IPS-NIHi7 (cell line): ENCODE measurements around the gene SPINK7.
"Not testable (repeated sequence)": the region's sequence is repeated elsewhere in the genome, so short reads cannot be mapped to it uniquely, and the experiment has no call there.

Experiments used
- DNase-seq: peaks from one replicate; pipeline ENCODE4 v3.0.0; 2012; ENCODE audit warnings: mixed read lengths; ENCODE audit errors: extremely low spot score

The SPINK7 gene

GRCh38 chr5:148312153-148312552, at the start of gene SPINK7:
SPINK7 (plus strand) TSS chr5:148312423; CDS start chr5:148312484, 61 bp downstream.
- no peak for DNase-seq

GRCh38 chr5:148267962-148268361, 44.3 kb upstream of the SPINK7 start:
- DNase-seq, result no peak

- DNase-seq, result peak; percentile 14
Measured at GRCh38 chr5:148268566-148268965, 43.7 kb upstream of the SPINK7 start, which contains the start of gene SPINK13. SPINK13 (plus strand) TSS chr5:148268794; CDS start chr5:148270073, 1,279 bp downstream.

DNA sequence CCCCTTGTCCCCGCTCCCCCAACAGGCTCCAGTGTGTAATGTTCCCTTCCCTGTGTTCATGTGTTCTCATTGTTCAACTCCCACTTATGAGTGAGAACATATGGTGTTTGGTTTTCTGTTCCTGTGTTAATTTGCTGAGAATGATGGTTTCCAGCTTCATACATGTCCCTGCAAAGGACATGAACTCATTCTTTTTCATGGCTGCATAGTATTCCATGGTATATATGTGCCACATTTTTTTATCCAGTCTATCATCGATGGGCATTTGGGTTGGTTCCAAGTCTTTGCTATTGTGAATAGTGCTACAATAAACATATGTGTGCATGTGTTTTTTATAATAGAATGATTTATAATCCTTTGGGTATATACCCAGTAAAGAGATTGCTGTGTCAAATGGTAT, 37.1 kb upstream of the SPINK7 start:
- not testable (repeated sequence) for DNase-seq

DNA sequence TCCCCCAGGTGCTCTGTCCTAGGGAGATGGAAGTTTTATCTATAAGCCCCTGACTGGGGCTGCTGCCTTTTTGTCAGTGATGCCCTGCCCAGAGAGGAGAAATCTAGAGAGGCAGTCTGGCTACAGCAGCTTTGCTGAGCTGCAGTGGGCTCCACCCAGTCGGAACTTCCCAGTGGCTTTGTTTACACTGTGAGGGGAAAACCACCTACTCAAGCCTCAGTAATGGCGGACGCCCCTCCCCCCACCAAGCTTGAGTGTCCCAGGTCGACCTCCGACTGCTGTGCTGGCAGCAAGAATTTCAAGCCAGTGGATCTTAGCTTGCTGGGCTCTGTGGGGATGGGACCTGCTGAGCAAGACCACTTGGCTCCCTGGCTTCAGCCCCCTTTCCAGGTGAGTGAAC, 31.3 kb upstream of the SPINK7 start:
- DNase-seq, result not testable (repeated sequence)

GRCh38 chr5:148281336-148281735, 30.9 kb upstream of the SPINK7 start:
- DNase-seq, result not testable (repeated sequence)

DNA sequence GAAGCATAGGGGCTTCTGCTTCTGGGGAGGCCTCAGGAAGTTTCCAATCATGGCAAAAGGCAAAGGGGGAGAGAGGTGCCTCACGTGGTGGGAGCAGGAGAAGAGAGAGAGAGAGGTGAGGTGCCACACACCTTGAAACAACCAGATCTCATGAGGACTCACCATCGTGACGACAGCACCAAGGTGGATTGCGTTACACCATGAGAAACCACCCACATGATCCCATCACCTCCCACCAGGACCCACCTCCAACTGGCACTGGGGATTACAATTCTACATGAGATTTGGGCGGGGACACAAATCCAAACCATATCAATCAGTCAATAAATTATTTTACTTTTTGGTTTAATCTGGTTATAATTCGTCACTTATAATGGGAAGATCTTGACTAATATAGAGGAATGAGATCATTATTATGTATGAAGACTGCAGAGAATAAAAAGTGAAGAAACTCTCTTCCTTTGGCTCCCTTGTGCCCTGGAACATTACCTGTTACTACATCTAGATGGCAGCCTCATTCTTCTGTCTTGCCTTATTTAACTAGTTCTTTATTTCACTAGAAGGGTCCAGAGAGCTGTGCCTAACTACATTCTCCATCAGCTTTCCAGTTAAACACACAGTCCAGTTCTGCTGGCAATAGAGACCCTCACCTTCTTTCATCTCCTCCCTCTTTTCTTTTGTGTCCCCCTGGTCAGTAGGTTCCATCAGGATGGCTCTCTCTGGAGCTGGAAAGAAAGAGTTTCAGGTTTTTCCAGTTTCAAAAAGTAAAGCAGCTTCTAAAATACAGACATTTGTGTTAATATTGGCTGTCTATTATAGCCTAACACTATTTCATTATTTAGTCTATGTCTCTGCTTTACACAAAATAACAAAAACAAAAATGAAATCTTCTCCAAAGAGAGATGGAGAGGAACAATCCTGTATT, 21.7 kb upstream of the SPINK7 start:
- DNase-seq, result peak; percentile 42

DNA sequence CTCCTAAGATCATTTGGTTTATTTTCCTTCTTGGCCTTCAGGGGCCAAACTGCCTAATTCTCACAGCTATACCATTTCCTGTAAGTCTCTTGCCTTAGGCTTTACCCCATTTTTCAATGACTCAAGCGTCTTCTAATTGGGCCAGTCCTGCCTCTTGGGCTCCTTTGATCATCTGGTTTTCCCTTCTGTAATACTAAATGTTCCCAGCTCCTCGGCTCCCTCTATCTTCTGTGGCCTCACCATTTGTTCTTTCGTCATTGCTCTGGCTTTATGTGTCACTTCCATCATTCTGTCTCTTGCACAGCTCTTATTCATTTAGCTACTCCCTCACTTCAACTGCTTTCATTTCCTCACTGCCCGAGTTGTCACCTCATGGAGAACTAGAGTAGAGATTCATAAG, 14.5 kb upstream of the SPINK7 start:
- peak; percentile 18 for DNase-seq

- DNase-seq, result no peak
Measured at GRCh38 chr5:148306446-148306845, 5.8 kb upstream of the SPINK7 start.

GRCh38 chr5:148309019-148309418, 3.2 kb upstream of the SPINK7 start:
- DNase-seq, result no peak

DNA sequence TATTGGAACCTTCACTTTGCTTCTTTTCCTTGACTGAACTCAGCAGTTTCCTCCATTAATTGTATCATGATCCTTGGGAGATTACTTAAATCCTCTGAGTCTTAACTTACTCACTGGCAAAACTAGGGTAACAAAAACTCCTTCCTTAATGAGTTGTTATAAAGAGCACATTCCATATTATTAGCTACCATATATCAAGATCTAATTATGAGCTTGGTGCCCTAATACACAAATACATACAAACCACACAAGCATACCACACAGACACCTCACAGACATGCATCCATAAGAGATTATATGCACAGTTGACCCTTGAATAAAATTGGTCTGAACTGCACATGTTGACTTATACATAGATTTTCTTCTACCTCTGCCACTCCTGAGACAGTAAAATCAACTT, 2.5 kb upstream of the SPINK7 start:
- DNase-seq, result no peak

- no peak for DNase-seq
Measured at GRCh38 chr5:148311484-148311883, 739 bp upstream of the SPINK7 start.

GRCh38 chr5:148314187-148314586, 2.0 kb downstream of the SPINK7 start:
- no peak for DNase-seq

DNA sequence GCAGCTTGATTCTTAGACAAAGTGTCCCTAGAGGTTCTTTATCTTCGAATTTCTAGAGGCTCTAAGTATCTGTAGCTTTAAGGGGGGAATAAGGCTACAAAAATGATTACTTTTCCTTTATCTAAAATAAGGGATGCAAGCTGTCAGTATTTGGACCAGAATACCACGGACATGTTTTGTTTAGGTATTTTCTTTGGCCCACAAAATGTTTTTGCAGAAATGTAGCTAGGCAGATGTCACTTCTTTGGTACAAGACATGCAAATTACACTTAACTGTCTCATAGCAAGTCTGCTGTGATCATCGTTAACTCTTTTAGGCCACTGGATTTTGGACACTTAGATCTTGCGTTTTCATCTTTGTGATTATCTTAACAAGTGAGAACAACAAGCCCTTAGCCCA, 2.5 kb downstream of the SPINK7 start:
- DNase-seq, result no peak

- DNase-seq, result not testable (repeated sequence)
Measured at GRCh38 chr5:148320011-148320963, 8.1 kb downstream of the SPINK7 start.

- DNase-seq, result no peak
Measured at GRCh38 chr5:148333262-148333849, 21.1 kb downstream of the SPINK7 start.

DNA sequence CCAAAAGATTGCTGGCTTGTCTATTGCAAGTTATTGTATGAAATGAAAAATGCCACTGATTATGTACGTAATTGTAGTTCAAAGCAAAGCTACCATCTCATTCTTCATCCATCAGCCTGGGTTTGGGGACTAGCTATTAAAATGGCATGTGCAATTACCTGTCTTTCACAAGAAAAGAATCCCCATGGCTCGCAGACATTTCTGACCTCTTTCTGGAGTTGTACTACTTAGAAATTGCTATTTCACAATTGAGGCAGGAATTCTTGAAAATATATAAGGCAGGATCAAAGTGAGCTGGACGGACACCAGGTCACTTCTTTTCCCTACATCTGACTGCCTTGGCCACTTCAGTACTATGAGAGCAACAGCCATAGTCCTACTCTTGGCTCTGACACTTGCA, 23.0 kb downstream of the SPINK7 start, which contains the start of gene SPINK9:
Gene SPINK9, plus strand, starts transcription at position 301 of the 400 bp plus-strand sequence. Its CDS starts 55 bp downstream, at position 356.
- DNase-seq, result no peak

DNA sequence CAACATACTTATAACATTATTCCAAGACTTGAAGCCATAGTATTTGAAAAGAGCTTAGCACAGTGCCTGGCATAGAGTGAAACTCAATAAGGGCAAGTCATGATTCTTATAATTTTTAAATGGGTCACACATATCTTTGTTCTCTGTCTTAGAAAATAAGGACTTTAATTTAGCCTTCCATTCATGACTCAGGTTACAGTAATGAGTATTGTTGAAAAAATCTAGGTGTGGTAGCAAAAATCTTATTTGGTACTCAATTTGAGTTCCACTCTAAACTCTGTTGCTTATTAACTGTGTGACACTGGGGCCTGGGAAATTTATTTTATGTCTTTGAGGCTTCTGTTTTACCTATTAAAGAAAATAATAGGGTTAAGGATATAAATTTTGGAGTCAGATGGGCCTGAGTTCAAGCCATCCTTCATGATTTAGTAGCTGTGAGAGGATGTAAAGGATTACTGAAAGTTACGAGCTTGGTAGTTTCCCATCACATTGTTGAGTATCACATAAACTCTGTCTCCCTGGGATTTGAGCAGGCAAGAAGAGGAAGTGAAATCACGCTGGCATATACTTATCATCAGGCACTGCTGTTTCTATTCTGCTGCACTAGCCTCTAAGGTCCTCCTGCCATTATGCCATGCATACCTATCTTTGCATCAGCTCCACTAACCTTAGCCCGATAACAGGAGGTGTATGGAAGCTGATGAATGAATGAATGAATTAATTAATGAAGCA, 24.6 kb downstream of the SPINK7 start:
- DNase-seq, result no peak

DNA sequence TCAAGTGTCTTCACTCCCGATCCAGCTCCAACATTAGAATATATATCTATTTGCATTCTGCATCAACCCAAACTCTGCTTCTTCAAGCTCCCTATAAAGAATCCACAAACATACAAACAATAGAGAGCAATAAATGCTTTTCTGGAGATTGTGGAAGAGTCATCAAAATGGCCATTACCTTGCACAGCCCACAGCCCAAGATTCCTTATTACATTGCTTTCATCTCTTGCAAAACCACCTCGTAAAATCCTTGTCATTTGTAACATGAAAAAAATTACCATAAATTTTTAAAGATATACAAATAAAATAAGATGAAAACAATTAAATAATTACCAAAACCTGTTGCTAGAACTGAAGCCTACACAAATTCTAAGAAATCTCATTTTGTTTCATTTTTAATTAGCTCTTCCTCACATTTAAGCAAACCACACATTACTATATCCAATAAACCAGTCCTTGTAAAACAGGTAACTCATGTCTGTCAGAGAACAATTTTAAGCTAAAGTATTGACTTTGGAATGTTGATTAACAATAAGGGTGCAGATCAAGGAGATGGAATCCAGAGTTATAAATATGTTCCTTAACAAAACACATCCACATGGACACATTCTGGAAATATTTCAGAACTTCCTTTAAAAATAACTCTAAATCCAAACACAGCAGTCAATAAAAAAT, 30.3 kb downstream of the SPINK7 start:
- DNase-seq, result no peak

GRCh38 chr5:148343046-148343407, 30.8 kb downstream of the SPINK7 start:
- peak; percentile 10 for DNase-seq
